Stimulated activated CD8-positive, alpha-beta memory T cell treated with anti-CD3 and anti-CD28 coated beads, Interleukin-7, amount 100 ng/mL, for 1 hour (primary cell): ENCODE data around the gene ITGAE.
"Not testable (repeated sequence)": the region's sequence is repeated elsewhere in the genome, so short reads cannot be mapped to it uniquely, and the experiment has no call there.

Source experiments
- DNase-seq, 2 donors: peaks; one replicate each; pipeline ENCODE4 v3.0.0-alpha.2; 2020; ENCODE audit warnings: low read depth in 2 of 2

The ITGAE gene

DNA sequence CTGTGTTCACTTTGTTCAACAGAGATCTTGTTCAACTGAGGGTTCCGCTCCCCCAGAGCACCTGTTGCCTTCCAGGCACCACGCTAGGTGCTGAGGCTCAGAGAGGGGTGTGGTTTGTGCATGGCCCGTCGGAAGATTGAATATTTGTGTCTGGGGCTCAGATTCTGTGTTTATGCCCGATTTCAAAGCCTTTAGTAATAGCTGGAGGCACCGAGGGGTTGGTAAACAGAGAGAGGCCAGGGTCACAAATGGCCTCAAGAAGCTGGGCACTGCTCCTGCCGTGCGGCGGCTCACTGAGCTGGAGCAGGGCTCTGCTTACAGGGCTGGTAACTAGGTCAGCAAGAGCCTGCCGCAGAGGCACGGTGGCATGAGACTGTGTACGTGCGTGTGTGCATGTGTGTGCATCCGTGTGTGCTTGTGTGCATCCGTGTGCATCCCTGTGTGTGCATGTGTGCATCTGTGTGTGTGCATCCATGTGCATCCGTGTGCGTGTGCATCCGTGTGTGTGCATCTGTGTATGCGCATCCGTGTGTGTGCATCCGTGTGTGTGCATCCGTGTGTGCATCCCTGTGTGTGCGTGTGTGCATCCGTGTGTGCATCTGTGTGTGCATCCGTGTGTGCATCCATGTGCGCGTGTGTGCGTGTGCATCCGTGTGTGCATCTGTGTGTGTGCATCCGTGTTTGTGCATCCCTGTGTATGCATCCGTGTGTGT, 5.4 kb downstream of the ITGAE start:
- no peak for DNase-seq

DNA sequence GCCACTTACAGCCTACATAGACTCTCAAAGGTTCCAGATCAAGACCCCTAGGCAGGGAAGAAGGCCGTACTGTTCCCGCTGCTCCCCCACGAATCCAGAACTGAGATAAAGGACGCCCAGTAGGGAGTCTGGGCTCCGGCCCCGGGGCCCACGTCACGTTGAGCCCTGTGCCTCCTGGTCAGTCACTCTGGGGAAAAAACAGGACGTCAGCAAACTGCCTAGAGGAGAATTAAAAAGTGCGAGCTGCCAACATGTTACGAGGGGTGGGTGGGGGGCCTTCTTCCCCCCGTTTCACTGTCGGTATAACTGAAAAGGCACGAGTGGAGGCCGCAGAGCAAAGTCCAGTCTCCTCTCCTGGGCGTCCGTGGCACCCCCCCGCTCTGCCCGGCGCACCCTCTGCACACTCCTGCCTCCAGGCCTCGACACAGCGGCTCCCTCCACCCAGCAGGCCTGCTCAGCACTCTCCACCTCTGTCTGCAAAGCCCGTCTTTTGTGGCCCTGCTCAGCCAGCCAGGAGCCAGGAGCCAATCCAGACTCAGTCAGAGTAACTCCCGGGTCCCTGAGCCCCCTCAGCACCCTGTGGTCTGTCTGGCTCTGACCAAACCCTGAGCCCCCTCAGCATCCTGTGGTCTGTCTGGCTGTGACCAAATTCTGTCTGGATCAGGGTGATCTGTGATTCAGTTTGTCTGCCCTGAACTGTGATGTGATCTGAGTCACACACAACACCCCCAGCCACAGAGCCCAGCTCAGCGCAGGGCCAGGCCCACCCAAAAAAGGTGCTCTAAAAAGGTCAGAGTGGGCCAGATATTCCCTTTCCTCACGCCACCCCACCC, 6.2 kb downstream of the ITGAE start:
- peak; percentile 27 to 66 for DNase-seq

DNA sequence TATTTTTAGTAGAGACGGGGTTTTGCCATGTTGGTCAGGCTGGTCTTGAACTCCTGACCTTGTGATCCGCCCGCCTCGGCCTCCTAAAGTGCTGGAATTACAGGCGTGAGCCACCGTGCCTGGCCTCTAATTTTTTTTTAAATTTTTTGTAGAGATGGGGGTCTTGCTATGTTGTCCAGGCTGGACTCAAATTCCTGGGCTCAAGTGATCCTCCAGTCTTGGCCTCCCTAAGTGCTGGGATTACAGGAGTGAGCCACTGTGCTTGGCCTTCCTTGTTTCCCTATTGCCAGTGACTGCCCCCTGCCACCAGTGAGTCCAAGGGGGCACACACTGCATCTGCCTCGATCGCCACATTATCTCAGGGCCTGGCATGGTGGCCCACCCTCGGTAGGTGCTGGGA, 6.8 kb downstream of the ITGAE start:
- not testable (repeated sequence) for DNase-seq

DNA sequence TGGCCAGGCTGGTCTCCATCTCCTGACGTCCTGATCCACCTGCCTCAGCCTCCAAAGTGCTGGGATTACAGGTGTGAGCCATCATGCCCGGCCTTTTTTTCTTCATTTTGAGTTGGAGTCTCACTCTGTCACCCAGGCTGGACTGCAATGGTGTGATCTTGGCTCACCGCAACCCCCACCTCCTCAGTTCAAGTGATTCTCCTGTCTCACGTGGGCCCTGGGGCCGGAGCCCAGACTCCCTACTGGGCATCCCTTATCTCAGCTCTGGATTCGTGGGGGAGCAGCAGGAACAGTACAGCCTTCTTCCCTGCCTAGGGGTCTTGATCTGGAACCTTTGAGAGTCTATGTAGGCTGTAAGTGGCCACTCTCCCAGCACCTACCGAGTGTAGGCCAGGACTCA, 7.7 kb downstream of the ITGAE start:
- DNase-seq, result not testable (repeated sequence)

DNA sequence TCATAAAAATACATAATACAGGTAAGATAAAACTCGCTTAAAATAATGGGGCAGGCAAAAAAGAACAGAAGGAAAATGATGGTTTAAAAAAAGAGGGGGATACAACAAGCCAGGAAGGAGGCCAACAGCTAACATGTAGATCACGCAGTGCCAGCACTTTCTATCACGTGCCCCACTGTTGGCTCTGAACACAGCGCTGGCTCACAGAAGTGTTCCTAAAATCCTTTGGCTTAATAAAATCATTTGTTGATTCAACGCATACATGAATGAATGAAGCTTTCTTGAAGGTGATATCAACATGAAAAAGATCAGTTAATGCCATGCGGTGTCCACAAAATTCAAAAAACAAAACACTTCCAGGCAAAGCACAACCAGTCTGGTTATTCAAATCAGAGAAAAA, 8.5 kb downstream of the ITGAE start:
- no peak for DNase-seq

DNA sequence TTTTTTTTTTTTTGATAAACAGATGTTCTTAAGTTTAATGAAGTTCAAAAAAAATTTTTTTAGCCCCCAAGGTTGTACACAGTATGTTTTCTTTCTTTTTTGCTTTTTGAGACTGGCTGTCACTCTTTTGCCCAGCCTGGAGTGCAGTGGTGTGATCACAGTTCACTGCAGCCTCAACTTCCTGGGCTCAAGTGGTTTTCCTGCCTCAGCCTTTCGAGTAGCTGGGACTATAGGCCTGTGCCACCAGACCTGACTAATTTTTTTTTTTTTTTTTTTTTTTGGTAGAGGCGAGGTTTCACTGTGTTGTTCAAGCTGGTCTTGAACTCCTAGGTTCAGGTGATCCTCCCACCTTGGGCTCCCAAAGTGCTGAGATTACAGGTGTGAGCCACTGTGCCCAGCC, 12.8 kb downstream of the ITGAE start:
- no peak for DNase-seq

DNA sequence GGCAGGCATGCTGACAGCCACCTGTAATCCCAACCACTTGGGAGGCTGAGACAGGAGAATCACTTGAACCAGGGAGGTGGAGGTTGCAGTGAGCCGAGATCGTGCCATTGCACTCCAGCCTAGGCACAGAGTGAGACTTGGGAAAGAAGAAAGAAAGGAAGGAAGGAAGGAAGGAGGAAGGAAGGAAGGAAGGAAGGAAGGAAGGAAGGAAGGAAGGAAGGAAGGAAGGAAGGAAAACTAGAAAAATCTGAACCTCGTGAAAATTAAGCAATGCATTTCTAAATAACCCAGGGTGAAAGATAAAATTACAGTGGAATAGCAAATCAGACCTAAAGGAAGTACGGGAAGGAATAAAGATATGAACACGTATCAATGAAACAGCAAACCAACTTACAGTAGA, 15.7 kb downstream of the ITGAE start:
- not testable (repeated sequence) for DNase-seq

DNA sequence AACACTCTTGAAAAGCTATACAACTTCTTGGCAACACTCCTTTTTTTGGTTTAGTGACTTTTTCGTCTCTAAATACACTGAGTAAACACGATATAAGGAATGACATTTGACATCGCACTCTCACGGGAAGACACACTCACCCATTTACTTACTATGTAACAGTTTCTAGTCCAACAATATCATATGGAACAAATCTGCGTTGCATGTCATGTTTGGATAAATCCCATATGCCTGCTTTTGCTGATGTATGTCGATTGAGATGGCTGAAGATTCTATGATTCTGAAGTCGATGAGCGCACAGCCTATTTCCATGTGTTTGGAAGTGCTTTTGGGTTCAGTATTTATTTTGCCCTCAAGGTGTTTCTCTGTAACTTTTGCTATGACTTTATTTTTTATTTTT, 18.2 kb downstream of the ITGAE start:
- DNase-seq, result no peak

DNA sequence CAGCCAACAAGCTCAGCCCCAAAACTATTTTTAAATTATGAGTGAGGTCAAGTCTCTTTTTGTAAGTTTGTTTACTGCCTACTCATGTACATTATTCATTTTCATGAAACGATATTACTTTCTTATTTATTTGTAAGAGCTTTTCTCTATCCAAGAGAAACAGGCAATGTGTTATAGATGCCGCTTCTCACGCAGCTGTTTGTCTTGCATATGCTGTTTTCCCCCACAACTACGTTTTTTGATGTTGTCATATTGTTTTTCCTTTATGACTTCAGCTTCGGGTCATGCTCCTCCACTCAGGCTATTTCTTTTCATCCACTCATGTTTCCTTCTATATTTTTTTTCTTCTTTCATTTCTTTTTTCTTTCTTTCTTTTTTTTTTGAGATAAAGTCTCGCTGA, 20.0 kb downstream of the ITGAE start:
- DNase-seq, result no peak

DNA sequence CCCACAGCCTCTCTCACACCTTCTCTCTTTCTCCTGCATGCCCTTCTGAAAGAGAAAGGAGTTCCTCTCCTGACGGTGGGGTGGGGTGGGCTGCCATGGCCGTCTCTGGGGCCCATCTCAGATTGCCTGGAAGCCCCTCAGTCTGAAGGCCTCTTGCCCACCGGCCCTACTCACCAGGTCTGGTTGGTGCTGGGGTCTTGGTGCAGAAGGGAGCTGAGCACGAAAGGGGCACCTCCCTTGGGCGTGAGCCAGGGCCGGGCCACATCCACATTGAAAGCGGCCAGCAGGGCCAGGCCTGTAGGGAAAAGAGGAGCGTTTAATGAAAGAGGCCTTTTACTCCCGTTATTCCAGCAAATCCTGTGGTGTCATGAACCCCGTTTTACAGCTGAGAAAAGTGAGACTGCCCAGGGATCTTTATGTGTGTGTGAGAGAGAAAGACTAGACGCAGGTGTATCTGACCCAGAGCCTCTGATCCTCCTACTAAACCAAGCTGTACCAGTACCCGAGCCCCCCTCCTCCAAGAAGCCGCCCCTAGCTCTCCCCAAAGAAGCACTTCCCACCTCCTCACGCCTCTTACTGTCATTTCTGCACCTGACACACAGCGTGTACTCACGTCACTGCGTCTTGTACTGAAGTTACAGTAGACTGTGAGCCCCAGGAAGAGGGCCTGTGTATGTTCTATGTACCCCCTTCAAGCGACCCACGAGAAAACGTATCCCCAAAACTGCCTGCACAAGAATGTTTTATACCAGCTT, 23.4 kb downstream of the ITGAE start:
- no peak for DNase-seq

DNA sequence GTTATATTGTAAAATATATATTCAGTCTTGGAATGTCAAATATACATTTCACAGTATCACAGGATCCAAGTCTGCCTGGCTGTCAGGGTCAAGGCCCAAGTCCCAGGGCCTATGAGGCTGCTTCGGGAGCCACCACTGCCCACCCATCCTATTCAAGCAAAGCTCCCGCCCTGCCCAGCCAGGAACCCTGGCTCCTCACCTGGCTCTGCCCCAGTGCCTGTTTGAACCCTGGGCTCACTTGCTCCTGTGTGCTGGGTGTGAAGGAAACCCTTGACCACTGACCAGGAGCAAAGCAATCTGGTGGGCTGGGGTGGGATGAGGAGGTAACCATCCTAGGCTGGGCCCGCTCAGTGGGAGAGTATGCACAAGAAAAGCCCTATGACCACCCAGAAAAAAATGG, 27.0 kb downstream of the ITGAE start:
- no peak for DNase-seq

DNA sequence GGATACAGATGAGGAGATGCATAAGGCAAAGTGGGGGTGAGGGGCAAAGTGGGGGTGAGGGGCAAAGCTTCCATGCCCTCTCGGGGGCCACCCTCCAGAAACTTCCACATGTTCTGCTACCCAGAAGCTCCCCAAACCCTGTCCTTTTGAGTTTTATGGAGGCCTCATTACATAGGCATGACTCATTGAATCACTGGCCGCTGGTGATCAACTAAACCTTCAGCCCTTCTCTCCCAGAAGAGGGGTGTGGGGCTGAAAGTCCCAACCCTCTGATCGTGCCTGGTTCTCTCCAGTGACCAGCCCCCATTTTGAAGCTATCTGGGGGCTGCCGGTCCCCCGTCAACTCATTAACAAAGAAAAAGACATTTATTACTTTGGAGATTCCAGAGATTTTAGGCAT, 27.5 kb downstream of the ITGAE start:
- DNase-seq, result no peak

DNA sequence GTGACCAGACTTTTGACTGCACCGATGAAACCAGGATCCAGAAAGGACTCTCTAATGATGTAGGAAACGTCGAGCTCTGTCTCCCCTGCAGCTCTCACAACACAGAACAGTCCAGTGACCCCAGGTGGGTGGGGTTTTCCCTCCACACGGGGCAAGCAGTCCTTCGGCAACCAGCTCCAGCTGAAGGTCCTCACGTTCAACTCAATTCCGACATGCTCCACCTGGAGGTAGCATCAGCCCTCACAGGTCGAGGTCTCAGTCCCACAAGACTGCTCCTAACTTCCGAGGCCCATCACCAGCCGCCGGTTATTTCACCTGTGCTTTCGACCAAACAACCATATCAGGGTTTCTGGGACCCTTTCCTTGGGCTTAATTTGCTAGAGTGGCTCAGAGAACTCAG, 28.2 kb downstream of the ITGAE start:
- no peak for DNase-seq

DNA sequence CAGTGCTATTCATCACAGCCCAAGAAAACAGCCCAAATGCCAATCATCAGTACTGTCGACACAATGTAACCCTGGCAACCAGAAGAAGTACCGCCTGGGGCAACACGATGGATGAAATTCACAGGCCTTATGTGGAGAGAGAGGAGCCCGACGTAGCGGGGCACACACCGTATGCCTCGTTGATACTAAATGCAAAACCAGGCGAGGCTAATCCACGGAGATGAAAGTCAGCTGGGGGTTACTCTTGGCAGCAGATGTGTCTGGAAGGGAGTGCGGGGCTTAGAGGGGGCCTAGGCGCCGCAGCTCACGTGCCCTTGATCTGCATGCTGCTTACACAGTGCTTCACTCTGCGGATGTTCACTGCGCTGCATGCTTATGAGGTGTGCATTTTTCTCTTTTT, 29.8 kb downstream of the ITGAE start:
- no peak for DNase-seq

DNA sequence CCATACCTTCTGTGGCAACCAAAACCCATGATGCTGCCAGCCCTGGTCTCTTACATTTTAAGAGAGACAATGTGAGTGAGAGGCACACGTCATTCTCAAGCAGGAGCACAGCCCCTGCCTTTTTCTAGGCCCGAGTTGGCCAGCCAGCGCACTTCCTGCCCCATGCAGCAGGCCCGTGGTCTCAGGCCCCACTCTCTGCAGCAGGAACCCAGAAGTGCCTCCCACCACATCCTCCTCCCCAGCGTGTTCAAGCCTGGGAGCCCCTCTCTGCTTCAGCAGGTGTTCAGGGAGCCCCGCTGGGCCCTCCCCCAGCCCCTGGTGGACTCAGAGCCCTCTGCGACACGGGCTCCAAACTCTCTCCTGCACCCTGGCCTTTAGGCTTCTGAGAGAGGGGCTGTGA, 30.5 kb downstream of the ITGAE start:
- no peak for DNase-seq

DNA sequence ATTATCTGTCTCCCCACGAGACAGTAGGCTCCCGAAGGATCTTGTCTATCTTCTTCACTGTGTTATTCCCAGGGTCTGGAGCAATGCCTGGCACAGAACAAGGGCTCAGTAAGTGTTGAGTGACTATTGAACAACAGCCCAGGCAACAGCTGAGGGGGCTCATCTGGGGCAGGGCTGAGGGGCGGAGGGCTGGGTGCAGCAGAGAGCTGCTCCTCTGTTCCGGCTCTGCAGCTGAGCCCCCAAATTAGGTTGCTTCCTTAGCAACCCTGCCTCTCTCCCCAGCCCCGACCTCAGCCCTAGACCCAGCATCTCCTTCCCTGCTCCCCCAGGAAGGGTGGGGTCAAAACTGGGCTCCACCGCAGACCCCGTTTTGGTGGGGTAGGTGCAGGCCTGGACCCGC, 32.2 kb downstream of the ITGAE start:
- DNase-seq, result no peak

DNA sequence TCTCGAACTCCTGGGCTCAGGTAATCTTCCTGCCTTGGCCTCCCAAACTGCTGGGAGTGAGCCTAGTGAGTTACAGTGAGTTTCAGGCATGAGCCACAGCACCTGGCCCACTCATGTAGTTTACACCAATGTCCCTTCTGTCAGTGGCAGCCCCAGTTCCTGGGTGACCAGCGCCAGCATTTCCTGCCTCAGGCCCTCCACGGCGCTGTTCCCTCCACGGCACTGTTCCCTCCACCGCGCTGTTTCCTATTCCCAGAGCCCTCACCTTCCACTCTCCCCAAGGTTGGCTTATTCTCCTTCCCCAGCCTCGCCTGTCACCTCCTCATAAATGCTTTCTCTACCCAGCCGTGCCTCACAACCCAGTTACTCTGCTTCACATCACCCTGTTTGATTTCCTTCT, 32.6 kb downstream of the ITGAE start:
- no peak for DNase-seq

DNA sequence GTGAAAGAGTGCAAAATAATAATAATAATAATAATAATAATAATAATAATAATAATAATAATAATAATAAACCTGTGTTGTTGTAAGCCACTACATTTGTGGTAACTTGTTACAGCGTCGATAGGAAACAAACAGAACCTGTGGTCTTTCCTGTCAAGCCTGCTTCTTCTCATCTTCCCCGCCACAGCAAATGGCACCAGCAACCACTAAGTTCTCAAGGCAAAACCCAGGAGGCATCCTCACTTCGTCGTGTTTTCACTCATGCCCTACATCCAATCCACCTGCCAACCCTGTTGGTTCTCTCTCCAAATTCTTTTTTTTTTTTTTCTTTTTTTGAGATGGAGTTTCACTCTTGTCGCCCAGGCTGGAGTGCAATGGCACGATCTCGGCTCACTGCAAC, 34.2 kb downstream of the ITGAE start:
- no peak for DNase-seq

DNA sequence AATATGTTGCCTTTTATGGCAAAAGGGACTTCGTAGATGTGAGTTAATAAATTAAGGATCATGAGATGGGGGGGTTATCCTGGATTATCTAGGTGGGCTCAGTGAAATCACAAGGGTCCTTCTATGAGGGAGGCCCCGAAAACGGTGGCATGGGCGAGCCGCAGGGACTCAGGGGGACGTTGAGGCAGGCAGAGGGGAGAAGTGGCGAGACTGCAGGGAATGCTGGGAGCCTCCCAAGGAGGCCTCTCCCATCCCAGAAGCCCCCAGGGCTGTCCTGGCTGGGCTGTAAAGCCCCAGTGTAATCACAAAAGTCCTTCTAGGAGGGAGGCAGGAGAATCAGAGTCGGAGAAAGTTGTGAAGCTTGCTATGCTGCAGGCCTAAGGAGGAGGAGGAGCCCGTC, 35.0 kb downstream of the ITGAE start:
- DNase-seq, result no peak

DNA sequence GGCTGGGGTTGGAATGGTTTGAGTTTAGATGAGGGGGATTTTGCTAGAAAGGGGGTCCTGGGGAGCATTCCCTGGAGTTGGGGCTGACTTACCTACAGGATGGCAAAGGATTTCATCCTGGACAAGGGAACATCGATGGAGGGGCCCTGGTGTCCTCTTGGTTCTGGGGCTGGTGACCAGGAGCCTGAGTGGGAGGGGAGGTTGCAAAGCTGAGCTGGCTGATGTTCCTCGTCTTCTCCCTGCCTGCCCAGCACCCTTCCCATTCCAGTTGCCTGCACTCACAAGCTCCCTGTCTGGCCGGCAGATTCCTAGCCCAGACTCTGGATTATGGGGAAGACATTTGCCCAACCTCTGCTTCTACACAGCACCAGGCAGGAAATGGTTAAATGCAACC, 37.2 kb downstream of the ITGAE start:
- DNase-seq, result no peak

DNA sequence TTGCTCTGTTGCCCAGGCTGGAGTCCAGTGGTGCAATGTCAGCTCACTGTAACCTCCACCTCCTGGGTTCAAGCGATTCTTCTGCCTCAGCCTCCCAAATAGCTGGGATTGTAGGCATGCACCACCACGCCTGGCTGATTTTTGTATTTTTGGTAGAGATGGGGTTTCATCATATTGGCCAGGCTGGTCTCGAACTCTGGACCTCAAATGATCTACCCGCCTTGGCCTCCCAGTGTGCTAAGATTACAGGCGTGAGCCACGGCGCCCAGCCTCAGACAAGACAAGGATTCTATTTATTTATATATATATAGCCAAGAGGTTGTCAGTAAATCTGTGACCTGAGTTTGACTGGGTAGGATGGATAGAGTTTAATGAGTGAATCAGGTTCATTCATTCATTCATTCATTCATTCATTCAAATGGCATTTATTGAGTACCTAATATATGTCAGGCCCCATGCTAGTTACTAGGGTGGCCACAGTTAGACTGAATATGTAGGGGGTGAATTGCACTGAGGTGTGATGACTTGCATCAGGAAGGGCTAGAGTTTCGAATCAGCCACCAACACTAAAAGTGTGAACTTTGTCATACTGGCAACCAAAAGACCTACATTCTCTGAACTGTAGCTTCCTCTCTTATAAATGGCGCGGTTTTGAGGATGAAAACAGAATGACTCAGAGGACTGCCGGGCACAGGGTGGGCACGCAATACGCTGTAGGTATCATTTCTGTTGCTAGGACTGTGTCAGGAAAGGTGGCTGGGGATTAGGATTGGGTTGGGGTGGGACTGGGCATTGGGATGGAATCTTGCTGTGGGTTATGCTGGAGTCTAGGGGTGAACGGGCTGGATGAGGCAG, 37.8 kb downstream of the ITGAE start:
- no peak for DNase-seq

DNA sequence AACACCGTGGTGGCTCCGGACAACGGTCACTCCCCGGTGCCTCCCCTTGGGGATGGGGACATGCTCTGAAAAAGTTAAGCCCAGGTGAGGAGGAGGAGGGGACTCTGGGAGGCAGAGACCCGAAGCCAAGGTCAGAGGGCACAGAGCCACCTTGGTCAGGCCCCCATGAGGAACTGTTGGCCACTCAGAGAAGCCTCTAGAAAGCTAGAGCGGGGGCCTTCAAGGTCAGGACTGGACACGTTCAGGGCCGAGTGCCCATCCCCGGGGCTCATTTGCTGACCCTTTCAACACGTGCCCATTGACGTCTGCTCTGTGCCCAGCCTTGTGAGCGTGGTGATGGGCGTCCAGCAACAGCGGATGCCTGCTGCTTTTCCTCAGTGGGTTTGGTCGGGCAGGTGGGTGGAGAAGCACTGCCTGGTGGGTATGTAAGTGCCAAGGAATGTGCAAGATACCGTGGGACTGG, 39.0 kb downstream of the ITGAE start:
- DNase-seq, result no peak
